Measurements from ENCODE around the gene PRSS22.
"Not testable (repeated sequence)": the region's sequence is repeated elsewhere in the genome, so short reads cannot be mapped to it uniquely, and the experiment has no call there.

The PRSS22 gene, protein sequence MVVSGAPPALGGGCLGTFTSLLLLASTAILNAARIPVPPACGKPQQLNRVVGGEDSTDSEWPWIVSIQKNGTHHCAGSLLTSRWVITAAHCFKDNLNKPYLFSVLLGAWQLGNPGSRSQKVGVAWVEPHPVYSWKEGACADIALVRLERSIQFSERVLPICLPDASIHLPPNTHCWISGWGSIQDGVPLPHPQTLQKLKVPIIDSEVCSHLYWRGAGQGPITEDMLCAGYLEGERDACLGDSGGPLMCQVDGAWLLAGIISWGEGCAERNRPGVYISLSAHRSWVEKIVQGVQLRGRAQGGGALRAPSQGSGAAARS

DNA sequence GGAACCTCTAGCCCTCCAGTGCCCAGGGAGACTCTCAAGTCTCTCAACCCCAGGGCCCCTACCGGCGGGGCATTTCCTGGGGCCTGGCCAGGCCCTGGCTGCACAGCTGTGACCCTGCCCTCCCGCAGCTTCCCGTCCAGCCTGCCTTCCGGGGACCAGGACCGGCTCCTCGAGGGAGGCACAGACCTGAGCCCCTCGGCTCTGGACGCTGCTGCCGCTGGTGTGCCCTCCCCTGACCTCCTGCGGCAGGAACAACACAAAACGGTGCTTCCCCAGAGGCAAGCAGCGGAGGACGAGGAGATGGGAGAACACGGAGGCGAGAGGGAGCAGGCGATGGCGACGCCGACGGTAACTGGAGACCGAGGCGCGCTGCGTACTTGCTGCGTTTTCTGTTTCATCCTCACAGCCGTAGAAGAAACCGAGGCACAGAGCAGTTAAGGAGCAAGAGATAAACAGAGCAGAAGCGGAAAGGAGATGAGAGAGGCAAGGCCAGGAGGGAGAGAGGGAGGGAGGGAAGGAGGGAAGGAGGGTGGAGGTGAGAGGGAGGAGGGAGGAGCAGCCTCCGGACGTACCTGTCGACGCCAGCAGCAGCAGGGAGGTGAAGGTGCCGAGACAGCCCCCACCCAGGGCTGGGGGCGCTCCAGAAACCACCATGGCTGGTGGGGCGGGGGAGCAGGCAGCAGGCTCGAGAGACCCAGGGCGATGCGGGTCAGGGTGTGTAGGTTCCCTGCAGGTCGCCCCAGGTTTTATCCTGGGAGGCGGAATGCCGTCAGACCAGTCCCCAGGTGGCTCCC lies at the start of gene PRSS22:
Gene PRSS22 (minus strand): TSS at position 720 of the 794 bp plus-strand sequence. CDS start 66 bp downstream, at position 654.
- TF ChIP-seq CTCF (conservative IDR thresholded peaks at IDR 0.05): no peak
- peak within 1 kb of the TSS; percentile 60 for H3K27ac ChIP-seq

GRCh38 chr16:2907084-2907753 lies 49.2 kb upstream of the PRSS22 start:
- not testable (repeated sequence) for H3K27ac ChIP-seq
- peak; percentile 77 for TF ChIP-seq CTCF (conservative IDR thresholded peaks at IDR 0.05)

DNA sequence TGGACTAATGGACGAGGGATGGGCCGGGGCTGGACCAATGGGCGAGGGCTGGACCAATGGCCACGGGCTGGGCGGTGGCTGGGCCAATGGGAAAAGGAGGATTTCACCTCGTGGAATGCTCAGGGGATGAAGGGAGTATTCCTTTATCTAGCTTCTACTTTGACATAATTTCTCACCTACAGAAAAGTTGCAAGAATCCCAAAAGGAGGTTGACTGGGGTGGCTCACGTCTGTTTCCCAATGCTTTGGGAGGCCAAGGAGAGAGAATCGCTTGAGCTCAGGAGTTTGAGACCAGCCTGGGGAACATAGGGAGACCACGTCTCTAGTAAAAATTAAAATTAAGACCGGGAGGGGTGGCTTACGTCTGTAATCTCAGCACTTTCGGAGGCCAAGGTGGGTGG lies 48.0 kb upstream of the PRSS22 start:
- H3K27ac ChIP-seq: no peak overlapping the region
- no peak for TF ChIP-seq CTCF (conservative IDR thresholded peaks at IDR 0.05)

DNA sequence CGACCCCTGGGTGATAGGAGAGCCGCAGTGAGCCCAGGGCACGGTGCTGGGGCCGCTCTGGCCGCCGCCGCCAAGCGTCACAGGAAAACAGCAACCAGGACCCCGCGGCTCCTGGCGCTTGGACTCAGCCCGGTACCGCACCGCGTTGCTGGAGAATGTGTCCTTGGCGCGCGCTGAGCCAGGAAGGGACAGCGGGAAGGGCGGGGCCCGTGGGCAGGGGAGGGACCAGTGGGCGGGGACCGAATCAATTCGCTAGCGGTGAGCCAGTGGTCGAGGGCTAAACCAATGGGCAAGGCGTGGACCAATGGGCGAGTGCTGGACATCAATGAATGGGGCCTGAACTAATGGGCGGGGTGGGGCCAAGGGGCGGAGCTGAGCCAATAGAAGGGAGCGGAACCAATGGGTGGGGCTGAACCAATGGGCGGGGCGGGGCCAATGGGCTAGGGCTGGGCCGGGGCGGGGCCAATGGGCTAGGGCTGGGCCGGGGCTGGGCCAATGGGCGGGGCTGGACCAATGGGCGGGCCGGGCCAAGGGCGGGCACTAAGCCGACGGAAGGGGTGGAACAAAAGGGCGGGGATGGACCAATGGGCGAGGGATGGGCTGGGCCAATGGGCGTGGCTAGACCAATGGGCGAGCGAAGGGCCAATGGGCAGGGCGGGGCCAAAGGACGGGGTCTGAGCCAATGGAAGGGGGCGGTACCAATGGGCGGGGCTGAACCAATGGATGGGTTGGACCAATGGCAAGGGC lies 47.4 kb upstream of the PRSS22 start:
- no peak for TF ChIP-seq CTCF (conservative IDR thresholded peaks at IDR 0.05)
- H3K27ac ChIP-seq: peak overlapping the region; percentile 80

DNA sequence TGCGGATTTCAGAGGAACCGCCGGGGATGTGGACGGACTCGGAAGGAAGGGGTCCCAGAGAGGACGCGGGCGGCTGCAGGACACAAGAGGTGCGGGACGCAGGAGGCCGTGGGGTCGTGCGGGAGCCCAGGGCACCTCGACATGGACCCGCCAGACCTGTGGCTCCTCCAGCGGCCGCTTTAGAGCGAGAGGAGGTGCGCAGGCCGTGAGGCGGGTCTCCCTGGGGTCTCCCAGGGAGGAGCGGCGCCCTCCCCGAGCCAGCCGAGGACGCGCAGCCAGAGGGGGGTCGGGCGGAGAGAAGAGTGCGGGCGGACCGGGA lies 46.9 kb upstream of the PRSS22 start:
- H3K27ac ChIP-seq: peak overlapping the region; percentile 80
- no peak for TF ChIP-seq CTCF (conservative IDR thresholded peaks at IDR 0.05)

DNA sequence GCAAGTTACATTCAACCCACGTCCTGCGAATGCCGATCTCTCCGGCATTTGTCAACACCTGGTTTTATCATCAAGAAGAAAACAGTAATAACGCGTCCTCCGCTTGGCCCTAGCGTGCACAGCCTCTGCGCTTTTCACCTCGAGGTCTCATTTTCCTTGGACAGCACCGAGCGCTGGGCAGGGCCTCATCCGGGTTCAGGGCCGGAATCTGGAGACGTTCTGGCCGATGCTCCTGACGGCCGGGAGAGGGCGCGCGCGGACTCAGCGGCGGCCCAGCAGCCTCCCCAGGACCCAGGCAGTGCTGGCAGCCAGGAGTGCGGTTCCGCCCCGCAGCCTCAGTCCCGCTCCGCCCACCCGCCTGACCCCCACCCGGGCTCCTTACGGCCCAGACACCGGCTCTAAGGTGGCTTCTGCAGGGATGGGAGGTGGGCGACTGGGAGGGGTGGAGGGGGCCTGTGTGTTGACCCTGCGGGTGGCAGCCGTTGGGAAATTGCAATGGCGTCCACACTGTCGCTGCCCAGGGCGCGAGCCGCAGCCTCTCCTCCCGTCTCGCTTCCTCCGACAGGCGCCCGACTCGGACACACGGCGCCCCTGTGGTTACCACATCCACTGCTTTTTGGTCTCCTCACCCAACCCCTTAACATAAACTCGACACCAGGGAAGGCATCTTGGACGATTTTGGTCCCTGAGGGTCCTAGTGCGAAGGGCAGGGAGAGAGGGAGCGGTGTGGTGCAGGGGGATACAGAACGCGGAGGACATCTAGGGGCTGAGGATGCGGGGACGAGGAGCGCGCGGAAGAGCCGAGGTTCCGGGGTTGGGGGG lies 46.3 kb upstream of the PRSS22 start:
- H3K27ac ChIP-seq: peak overlapping the region; percentile 80
- peak; percentile 90 for TF ChIP-seq CTCF (conservative IDR thresholded peaks at IDR 0.05)
